Measurements from ENCODE around the gene KCNIP1.

KCNIP1 gene

DNA sequence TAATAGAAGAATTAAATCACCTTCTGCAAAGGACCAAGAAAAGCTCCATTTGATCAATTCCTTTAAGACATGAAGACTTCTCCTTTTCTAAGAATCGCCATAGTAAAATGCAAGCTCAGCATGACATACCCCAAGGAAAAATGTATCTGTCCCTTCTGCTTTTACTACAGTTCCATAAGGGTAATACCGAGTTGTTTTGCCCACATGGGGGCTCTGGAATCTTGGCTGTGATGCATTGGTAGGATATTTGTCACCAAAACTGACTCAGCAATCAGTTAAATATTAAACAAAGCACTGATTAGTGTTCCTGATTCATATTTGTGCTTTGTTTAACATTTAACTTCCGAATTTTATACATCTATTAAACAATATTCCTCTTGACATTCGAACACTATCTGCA lies 24.3 kb upstream of the KCNIP1 start:
- no peaks in the 10 kb centered on the region for H3K27me3 ChIP-seq (ENCODE audit: low read length)
- no peaks in the 10 kb centered on the region for H4K20me1 ChIP-seq (ENCODE audit: low read depth, low read length)
- no peaks in the 10 kb centered on the region for H3K79me2 ChIP-seq (ENCODE audit: insufficient read depth, low read length)
- H3K9me3 ChIP-seq (ENCODE audit: insufficient read depth, low read length), result no peaks in the 10 kb centered on the region
- H3K36me3 ChIP-seq (ENCODE audit: low read length), result no peaks in the 10 kb centered on the region
- H3F3A ChIP-seq (ENCODE audit: insufficient read depth), result no peaks in the 10 kb centered on the region
- H3K9me2 ChIP-seq (replicated peaks; ENCODE audit: insufficient read depth, low read length), result no peaks in the 10 kb centered on the region
- no peak overlapping the region for H3K27ac ChIP-seq (ENCODE audit: low read depth, low read length)
- H3K4me2 ChIP-seq (ENCODE audit: low read depth, low read length, poor library complexity, severe bottlenecking), result no peak overlapping the region
- TF ChIP-seq EZH2phosphoT487 (conservative IDR thresholded peaks at IDR 0.05; ENCODE audit: low read length), result no peak
- TF ChIP-seq, protein P1, sequence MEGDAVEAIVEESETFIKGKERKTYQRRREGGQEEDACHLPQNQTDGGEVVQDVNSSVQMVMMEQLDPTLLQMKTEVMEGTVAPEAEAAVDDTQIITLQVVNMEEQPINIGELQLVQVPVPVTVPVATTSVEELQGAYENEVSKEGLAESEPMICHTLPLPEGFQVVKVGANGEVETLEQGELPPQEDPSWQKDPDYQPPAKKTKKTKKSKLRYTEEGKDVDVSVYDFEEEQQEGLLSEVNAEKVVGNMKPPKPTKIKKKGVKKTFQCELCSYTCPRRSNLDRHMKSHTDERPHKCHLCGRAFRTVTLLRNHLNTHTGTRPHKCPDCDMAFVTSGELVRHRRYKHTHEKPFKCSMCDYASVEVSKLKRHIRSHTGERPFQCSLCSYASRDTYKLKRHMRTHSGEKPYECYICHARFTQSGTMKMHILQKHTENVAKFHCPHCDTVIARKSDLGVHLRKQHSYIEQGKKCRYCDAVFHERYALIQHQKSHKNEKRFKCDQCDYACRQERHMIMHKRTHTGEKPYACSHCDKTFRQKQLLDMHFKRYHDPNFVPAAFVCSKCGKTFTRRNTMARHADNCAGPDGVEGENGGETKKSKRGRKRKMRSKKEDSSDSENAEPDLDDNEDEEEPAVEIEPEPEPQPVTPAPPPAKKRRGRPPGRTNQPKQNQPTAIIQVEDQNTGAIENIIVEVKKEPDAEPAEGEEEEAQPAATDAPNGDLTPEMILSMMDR (IDR thresholded peaks at IDR 0.05; ENCODE audit: insufficient read depth, low read length, poor library complexity, severe bottlenecking), result no peak
- no peak overlapping the region for H3K9ac ChIP-seq (ENCODE audit: low read length)
- no peak overlapping the region for H3K4me3 ChIP-seq (ENCODE audit: insufficient read depth, low read length, poor library complexity, severe bottlenecking)
- H2AFZ ChIP-seq (ENCODE audit: low read depth, low read length, severe bottlenecking), result no peak overlapping the region

DNA sequence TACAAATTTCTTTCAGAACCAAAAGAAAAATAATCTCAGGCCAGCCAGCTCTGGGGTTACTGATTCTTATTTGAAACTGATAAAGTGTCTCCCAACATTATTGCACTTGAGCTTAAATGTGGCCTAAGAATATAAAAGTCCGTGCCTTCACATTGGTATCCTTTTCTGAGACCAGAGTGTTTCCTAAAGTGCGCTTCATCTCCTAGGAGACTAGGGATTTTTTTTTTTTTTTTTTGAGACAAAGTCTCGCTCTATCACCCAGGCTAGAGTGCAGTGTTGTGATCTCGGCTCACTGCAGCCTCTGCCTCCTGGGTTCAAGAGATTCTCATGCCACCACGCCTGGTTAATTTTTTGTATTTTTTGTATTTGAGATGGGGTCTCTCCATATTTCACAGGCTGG lies 23.6 kb upstream of the KCNIP1 start:
- Histone ChIP-seq H3K79me2 (ENCODE audit: insufficient read depth, low read length) (no peaks in the 10 kb centered on the region), H3K9me2 (replicated peaks; ENCODE audit: insufficient read depth, low read length) (no peaks in the 10 kb centered on the region), H3K27ac (ENCODE audit: low read depth, low read length) (no peak overlapping the region), H4K20me1 (ENCODE audit: low read depth, low read length) (no peaks in the 10 kb centered on the region), H3K9me3 (ENCODE audit: insufficient read depth, low read length) (no peaks in the 10 kb centered on the region), H3K4me3 (ENCODE audit: insufficient read depth, low read length, poor library complexity, severe bottlenecking) (no peak overlapping the region), H2AFZ (ENCODE audit: low read depth, low read length, severe bottlenecking) (no peak overlapping the region), H3K9ac (ENCODE audit: low read length) (no peak overlapping the region), H3K4me2 (ENCODE audit: low read depth, low read length, poor library complexity, severe bottlenecking) (no peak overlapping the region), H3K27me3 (ENCODE audit: low read length) (no peaks in the 10 kb centered on the region), H3K36me3 (ENCODE audit: low read length) (no peaks in the 10 kb centered on the region), H3F3A (ENCODE audit: insufficient read depth) (no peaks in the 10 kb centered on the region)
- TF ChIP-seq, protein P1 (IDR thresholded peaks at IDR 0.05; ENCODE audit: insufficient read depth, low read length, poor library complexity, severe bottlenecking), result no peak
- TF ChIP-seq EZH2phosphoT487 (conservative IDR thresholded peaks at IDR 0.05; ENCODE audit: low read length), result no peak

DNA sequence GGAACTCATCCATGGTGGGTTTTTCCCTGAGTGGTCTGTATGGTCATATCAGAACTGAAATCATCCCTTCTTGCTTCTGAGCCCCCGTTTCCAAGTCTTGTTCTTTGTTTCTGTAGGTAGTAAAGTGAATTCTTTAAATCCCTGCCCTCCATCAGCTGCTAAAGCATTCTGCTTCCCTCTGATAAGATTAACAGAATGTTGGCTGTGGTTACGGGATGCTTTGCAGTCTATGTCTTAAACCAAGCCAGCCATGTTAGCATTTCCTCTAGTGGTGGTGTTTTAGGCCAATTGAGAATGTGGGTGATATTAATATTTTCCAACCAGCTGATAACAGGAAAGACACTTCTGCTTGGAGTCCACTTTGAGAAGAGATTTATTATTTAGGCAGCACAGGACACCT lies 22.0 kb upstream of the KCNIP1 start:
- Histone ChIP-seq H3K4me3 (ENCODE audit: insufficient read depth, low read length, poor library complexity, severe bottlenecking) (no peak overlapping the region), H3K9me2 (replicated peaks; ENCODE audit: insufficient read depth, low read length) (no peaks in the 10 kb centered on the region), H3K79me2 (ENCODE audit: insufficient read depth, low read length) (no peaks in the 10 kb centered on the region), H3K9me3 (ENCODE audit: insufficient read depth, low read length) (no peaks in the 10 kb centered on the region), H3F3A (ENCODE audit: insufficient read depth) (no peaks in the 10 kb centered on the region), H3K27ac (ENCODE audit: low read depth, low read length) (no peak overlapping the region), H2AFZ (ENCODE audit: low read depth, low read length, severe bottlenecking) (no peak overlapping the region), H4K20me1 (ENCODE audit: low read depth, low read length) (no peaks in the 10 kb centered on the region), H3K27me3 (ENCODE audit: low read length) (no peaks in the 10 kb centered on the region), H3K9ac (ENCODE audit: low read length) (no peak overlapping the region), H3K4me2 (ENCODE audit: low read depth, low read length, poor library complexity, severe bottlenecking) (no peak overlapping the region), H3K36me3 (ENCODE audit: low read length) (no peaks in the 10 kb centered on the region)
- TF ChIP-seq, protein P1 (IDR thresholded peaks at IDR 0.05; ENCODE audit: insufficient read depth, low read length, poor library complexity, severe bottlenecking), result no peak
- no peak for TF ChIP-seq EZH2phosphoT487 (conservative IDR thresholded peaks at IDR 0.05; ENCODE audit: low read length)

All from SU-DHL-6 (cell line).